Measurements from ENCODE around the gene MBD3L4.

DNA sequence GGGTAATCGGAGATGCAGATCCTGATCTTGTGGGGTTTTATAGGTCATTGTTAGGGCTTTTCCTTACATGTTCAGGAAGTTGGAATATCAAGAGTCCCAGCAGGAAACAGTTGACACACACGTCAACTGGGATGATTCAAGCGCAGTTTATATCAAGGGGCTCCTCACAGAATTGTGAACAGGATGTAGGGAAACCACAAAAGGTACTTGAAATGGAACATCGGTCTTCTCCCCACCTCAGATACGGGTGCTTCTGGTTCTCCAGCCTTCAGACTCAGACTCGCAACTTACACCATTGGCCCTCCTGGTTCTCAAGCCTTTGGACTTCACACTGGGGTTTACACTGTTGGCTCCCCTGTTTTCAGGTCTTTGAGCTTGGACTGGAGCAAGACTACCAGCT, 49.0 kb upstream of the MBD3L4 start:
- TF ChIP-seq, protein P1, sequence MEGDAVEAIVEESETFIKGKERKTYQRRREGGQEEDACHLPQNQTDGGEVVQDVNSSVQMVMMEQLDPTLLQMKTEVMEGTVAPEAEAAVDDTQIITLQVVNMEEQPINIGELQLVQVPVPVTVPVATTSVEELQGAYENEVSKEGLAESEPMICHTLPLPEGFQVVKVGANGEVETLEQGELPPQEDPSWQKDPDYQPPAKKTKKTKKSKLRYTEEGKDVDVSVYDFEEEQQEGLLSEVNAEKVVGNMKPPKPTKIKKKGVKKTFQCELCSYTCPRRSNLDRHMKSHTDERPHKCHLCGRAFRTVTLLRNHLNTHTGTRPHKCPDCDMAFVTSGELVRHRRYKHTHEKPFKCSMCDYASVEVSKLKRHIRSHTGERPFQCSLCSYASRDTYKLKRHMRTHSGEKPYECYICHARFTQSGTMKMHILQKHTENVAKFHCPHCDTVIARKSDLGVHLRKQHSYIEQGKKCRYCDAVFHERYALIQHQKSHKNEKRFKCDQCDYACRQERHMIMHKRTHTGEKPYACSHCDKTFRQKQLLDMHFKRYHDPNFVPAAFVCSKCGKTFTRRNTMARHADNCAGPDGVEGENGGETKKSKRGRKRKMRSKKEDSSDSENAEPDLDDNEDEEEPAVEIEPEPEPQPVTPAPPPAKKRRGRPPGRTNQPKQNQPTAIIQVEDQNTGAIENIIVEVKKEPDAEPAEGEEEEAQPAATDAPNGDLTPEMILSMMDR (conservative IDR thresholded peaks at IDR 0.05; ENCODE audit: low read length): no peak
- TF ChIP-seq EZH2phosphoT487 (IDR thresholded peaks at IDR 0.05; ENCODE audit: borderline replicate concordance, low read depth, low read length): no peak

All from OCI-LY7 (cell line).